ENCODE data around the gene CSK. TPM values are rescaled to one million over a fixed set of nuclear protein-coding genes. Genes with fewer than 3 reads are reported as not detected.
A peak's percentile ranks its signal among the peaks of the same experiment; 100 is the strongest.

The CSK gene
- total and polyA plus RNA-seq, 11 donors: 19.1 to 66.7 (median 25.9) TPM

- TF ChIP-seq POLR2A (IDR thresholded peaks at IDR 0.05): no peak
- TF ChIP-seq, protein P1, sequence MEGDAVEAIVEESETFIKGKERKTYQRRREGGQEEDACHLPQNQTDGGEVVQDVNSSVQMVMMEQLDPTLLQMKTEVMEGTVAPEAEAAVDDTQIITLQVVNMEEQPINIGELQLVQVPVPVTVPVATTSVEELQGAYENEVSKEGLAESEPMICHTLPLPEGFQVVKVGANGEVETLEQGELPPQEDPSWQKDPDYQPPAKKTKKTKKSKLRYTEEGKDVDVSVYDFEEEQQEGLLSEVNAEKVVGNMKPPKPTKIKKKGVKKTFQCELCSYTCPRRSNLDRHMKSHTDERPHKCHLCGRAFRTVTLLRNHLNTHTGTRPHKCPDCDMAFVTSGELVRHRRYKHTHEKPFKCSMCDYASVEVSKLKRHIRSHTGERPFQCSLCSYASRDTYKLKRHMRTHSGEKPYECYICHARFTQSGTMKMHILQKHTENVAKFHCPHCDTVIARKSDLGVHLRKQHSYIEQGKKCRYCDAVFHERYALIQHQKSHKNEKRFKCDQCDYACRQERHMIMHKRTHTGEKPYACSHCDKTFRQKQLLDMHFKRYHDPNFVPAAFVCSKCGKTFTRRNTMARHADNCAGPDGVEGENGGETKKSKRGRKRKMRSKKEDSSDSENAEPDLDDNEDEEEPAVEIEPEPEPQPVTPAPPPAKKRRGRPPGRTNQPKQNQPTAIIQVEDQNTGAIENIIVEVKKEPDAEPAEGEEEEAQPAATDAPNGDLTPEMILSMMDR (IDR thresholded peaks at IDR 0.05): no peak
- Histone ChIP-seq H3K36me3 (peaks cover 0 to 59% (median 46%) of the 10 kb centered on the region in 9 donors), H3K4me3 (peak overlapping the region in 10 of 12 donors; percentile 70 to 99 (median 90)), H3K9me3 (no peaks in the 10 kb centered on the region), H3K27me3 (no peaks in the 10 kb centered on the region), H3K27ac (peak overlapping the region in 11 of 12 donors; percentile 82 to 93 (median 91)), H3K4me1 (peaks cover 0 to 38% (median 22%) of the 10 kb centered on the region in 12 donors)
- 64 to 72% (median 66%) methylated on average over 8 to 12 of the region's 12 CpGs for WGBS, 4 donors
- ATAC-seq: peak in 1 of 4 donors; percentile 0
- DNase-seq: no peak
- intact Hi-C loops (cut with DNase I): loop anchor here in 7 of 10 donors (1.0 to 10.0 kb wide), 9 partner anchors 51 to 227 kb away; partner anchors contain the start of genes FAM219B (in 2 of the 7), CLK3 (in 1 of the 7) and MPI (in 1 of the 7)
These were observed 62.0 kb downstream of the CSK start for GRCh38 chr15:74843891-74844299.

GRCh38 chr15:74844319-74845207, 62.7 kb downstream of the CSK start:
- Histone ChIP-seq H3K27me3 (no peaks in the 10 kb centered on the region), H3K27ac (peak overlapping the region in 4 of 12 donors; percentile 92 to 93 (median 92))
- TF ChIP-seq, protein P1 (IDR thresholded peaks at IDR 0.05): no peak
- TF ChIP-seq POLR2A (IDR thresholded peaks at IDR 0.05): no peak

GRCh38 chr15:74845208-74845568, 63.3 kb downstream of the CSK start:
- ATAC-seq: no peak
- Histone ChIP-seq H3K36me3 (peaks cover 0 to 65% (median 50%) of the 10 kb centered on the region in 9 donors), H3K27me3 (no peaks in the 10 kb centered on the region), H3K4me1 (peaks cover 0 to 38% (median 22%) of the 10 kb centered on the region in 12 donors), H3K4me3 (no peak overlapping the region), H3K27ac (peak overlapping the region in 1 of 12 donors; percentile 92), H3K9me3 (no peaks in the 10 kb centered on the region)
- TF ChIP-seq, protein P1 (IDR thresholded peaks at IDR 0.05): no peak
- TF ChIP-seq POLR2A (IDR thresholded peaks at IDR 0.05): no peak
- intact Hi-C loops (cut with DNase I): loop anchor here in 4 of 10 donors (5.0 to 10.0 kb wide), 4 partner anchors 47 to 60 kb away; partner anchors contain the start of genes MPI (in 2 of the 4) and FAM219B (in 1 of the 4)
- DNase-seq: no peak
- WGBS, 4 donors: 78 to 85% (median 80%) methylated on average over 4 to 5 of the region's 5 CpGs

More at GRCh38 chr15:74844319-74845207, 62.7 kb downstream of the CSK start:
- WGBS, 4 donors: 84 to 97% (median 86%) methylated on average over 8 to 12 of the region's 12 CpGs
- Histone ChIP-seq H3K9me3 (no peaks in the 10 kb centered on the region), H3K4me3 (no peak overlapping the region), H3K36me3 (peaks cover 0 to 65% (median 46%) of the 10 kb centered on the region in 9 donors), H3K4me1 (peaks cover 0 to 38% (median 22%) of the 10 kb centered on the region in 12 donors)
- intact Hi-C loops (cut with DNase I): loop anchor here in 7 of 10 donors (5.0 to 10.0 kb wide), 7 partner anchors 48 to 227 kb away; partner anchors contain the start of genes FAM219B (in 2 of the 7), MPI (in 2 of the 7) and CLK3 (in 1 of the 7)
- DNase-seq (no peak), ATAC-seq (no peak)

- no peaks in the 10 kb centered on the region for H3K27me3 ChIP-seq
- ATAC-seq (no peak), DNase-seq (no peak)
- WGBS, 4 donors: 91 to 93% (median 92%) methylated on average over 4 of the region's 4 CpGs
- peaks cover 1 to 65% (median 54%) of the 10 kb centered on the region in 9 donors for H3K36me3 ChIP-seq
- intact Hi-C loops (cut with DNase I): loop anchor here in 4 of 10 donors (5.0 to 10.0 kb wide), 4 partner anchors 47 to 59 kb away; partner anchors contain the start of genes MPI (in 2 of the 4) and FAM219B (in 1 of the 4)
- no peak overlapping the region for H3K4me3 ChIP-seq
- H3K9me3 ChIP-seq: no peaks in the 10 kb centered on the region
- peaks cover 0 to 38% (median 22%) of the 10 kb centered on the region in 12 donors for H3K4me1 ChIP-seq
- TF ChIP-seq, protein P1 (IDR thresholded peaks at IDR 0.05): no peak
- TF ChIP-seq POLR2A (IDR thresholded peaks at IDR 0.05): no peak
- H3K27ac ChIP-seq: peak overlapping the region in 1 of 12 donors; percentile 92
These were observed 63.7 kb downstream of the CSK start for GRCh38 chr15:74845581-74845980.
